HepG2 (cell line): ENCODE data around the gene GNMT. TPM values are rescaled to one million over a fixed set of nuclear protein-coding genes. Genes with fewer than 3 reads are reported as not detected.

Experiments used
- ATAC-seq: fragments of 200-7000 bp; cut with Tn5 transposase; 3 replicates; pipeline ENCODE4 v1.9.1; 2020; ENCODE audit warnings: mild to moderate bottlenecking, moderate library complexity
- BruUV-seq: library from RNA; stranded (reverse); fragments of 400-500 nt; replicated peaks from 2 replicates; lab custom pipeline; 2021; lab: Mats Ljungman, UMichigan
- CTCF ChIA-PET: fragments of 300-600 bp; formaldehyde crosslinking; extraction: SDS; loops from one replicate; lab custom pipeline; 2021; ENCODE audit warnings: low total read pairs, inconsistent platforms, low intra/inter-chr PET ratio; lab: Yijun Ruan, JAX
- POLR2A ChIA-PET: fragments of 350-600 bp; sonication (Branson Sonifier 250); formaldehyde crosslinking; loops from one replicate; lab custom pipeline; 2020; ENCODE audit warnings: antibody characterized with exemption, inconsistent platforms; lab: Yijun Ruan, JAX
- DNase-seq: peaks from one replicate; pipeline ENCODE4 v3.0.0-alpha.2; 2015; ENCODE audit warnings: low spot score
- FAIRE-seq: peaks from 3 replicates; lab custom pipeline; 2011; peaks lifted over from hg19 to GRCh38; lab: Jason Lieb, UNC
- H2AFZ ChIP-seq: one replicate; pipeline ENCODE4 v1.6.1; 2011; ENCODE audit warnings: low read length, inconsistent platforms
- H3K27ac ChIP-seq: fragments of 300-600 bp; 3 replicates; pipeline ENCODE4 v1.8.0; 2011; ENCODE audit warnings: mixed run types, mild to moderate bottlenecking, mixed read lengths, low read length, inconsistent platforms; ENCODE audit not compliant: insufficient read depth; ENCODE audit errors: extremely low read length
- H3K27me3 ChIP-seq, 2 experiments: fragments of 200-600 bp in 1 of 2; 2 replicates in 1 of 2; 3 replicates in 1 of 2; pipeline versions ENCODE4 v1.6.0 to v1.8.0; 2011; ENCODE audit warnings: low read length in 2 of 2, mild to moderate bottlenecking in 2 of 2, moderate library complexity in 2 of 2, inconsistent platforms in 1 of 2; ENCODE audit not compliant: insufficient read depth in 2 of 2, control insufficient read depth in 1 of 2
- H3K36me3 ChIP-seq, 2 experiments: fragments of 200-600 bp in 1 of 2; replicated peaks in 1 of 2; 2 replicates in 1 of 2; 3 replicates in 1 of 2; pipeline versions ENCODE4 v1.5.1 to v1.8.0; 2011; ENCODE audit warnings: low read length in 2 of 2, inconsistent platforms in 1 of 2; ENCODE audit not compliant: insufficient read depth in 2 of 2, control insufficient read depth in 1 of 2
- H3K4me1 ChIP-seq: 2 replicates; pipeline ENCODE4 v1.5.1; 2012; ENCODE audit warnings: low read length, inconsistent platforms; ENCODE audit not compliant: insufficient read depth
- H3K4me2 ChIP-seq: 2 replicates; pipeline ENCODE4 v1.6.0; 2011; ENCODE audit warnings: low read depth, low read length, inconsistent platforms
- H3K4me3 ChIP-seq, 3 experiments: fragments of 200-600 bp in 1 of 3; sonication (generic), shearing (Covaris generic) in 1 of 3; replicated peaks in 1 of 3; 2 replicates each; pipeline ENCODE4 v1.5.1; 2011 to 2016; ENCODE audit warnings: low read length in 3 of 3, inconsistent platforms in 2 of 3, low read depth in 2 of 3, mild to moderate bottlenecking in 2 of 3, control low read depth in 1 of 3, mixed read lengths in 1 of 3; ENCODE audit not compliant: insufficient read depth in 1 of 3
- H3K79me2 ChIP-seq: one replicate; pipeline ENCODE4 v1.6.1; 2011; ENCODE audit warnings: low read length, inconsistent platforms; ENCODE audit not compliant: insufficient read depth
- H3K9ac ChIP-seq: 2 replicates; pipeline ENCODE4 v1.6.0; 2011; ENCODE audit warnings: mild to moderate bottlenecking, low read depth, low read length, inconsistent platforms; ENCODE audit not compliant: insufficient read depth
- H3K9me3 ChIP-seq: 2 replicates; pipeline ENCODE4 v1.5.1; 2012; ENCODE audit warnings: mild to moderate bottlenecking, low read length
- H4K20me1 ChIP-seq: 2 replicates; pipeline ENCODE4 v1.6.0; 2011; ENCODE audit warnings: inconsistent platforms, mild to moderate bottlenecking, low read length, moderate library complexity; ENCODE audit not compliant: insufficient read depth
- ATM ChIP-seq: fragments of 450-650 bp; IDR thresholded peaks from 2 replicates; pipeline ENCODE4 v1.7.1; 2017; ENCODE audit warnings: mild to moderate bottlenecking, borderline replicate concordance
- CEBPG ChIP-seq: IDR thresholded peaks from 2 replicates; pipeline ENCODE4 v1.6.1; 2016
- ELF3 ChIP-seq: IDR thresholded peaks from 2 replicates; pipeline ENCODE4 v1.6.1; 2016; ENCODE audit warnings: missing genetic modification reagents, missing compliant biosample characterization
- HNF1A ChIP-seq, 2 experiments: sonication (generic) in 1 of 2; formaldehyde crosslinking in 1 of 2; IDR thresholded peaks; 2 replicates each; pipeline versions ENCODE4 v1.4.0 to v1.6.1; 2016 to 2020; ENCODE audit warnings: borderline replicate concordance in 1 of 2, low read depth in 1 of 2, mild to moderate bottlenecking in 1 of 2, missing genetic modification reagents in 1 of 2
- HOXA3 ChIP-seq: sonication (generic); formaldehyde crosslinking; IDR thresholded peaks from 2 replicates; pipeline ENCODE4 v1.5.0; 2020; ENCODE audit warnings: missing genetic modification reagents
- SETDB1 ChIP-seq: sonication (generic); formaldehyde crosslinking; IDR thresholded peaks from 2 replicates; pipeline ENCODE4 v1.5.1; 2020; ENCODE audit warnings: missing genetic modification reagents, mild to moderate bottlenecking, borderline replicate concordance
- SIN3A ChIP-seq: IDR thresholded peaks from 2 replicates; pipeline ENCODE4 v1.6.1; 2011; ENCODE audit warnings: low read depth, mild to moderate bottlenecking, control low read depth, low read length, borderline replicate concordance
- ZNF337 ChIP-seq: sonication (generic); formaldehyde crosslinking; IDR thresholded peaks from 2 replicates; pipeline ENCODE4 v1.5.1; 2020; ENCODE audit warnings: missing genetic modification reagents, low read depth, mild to moderate bottlenecking, borderline replicate concordance
- ZNF878 ChIP-seq: sonication (generic); formaldehyde crosslinking; IDR thresholded peaks from 2 replicates; pipeline ENCODE4 v1.8.1; 2023; ENCODE audit warnings: mild to moderate bottlenecking, missing genetic modification reagents, moderate library complexity
- ZSCAN5A ChIP-seq: sonication (generic); formaldehyde crosslinking; IDR thresholded peaks from 2 replicates; pipeline ENCODE4 v1.8.0; 2022; ENCODE audit warnings: mild to moderate bottlenecking, missing genetic modification reagents, borderline replicate concordance
- WGBS: methylation state at CpG from one replicate; pipeline ENCODE4 v1.1.6; 2017; ENCODE audit warnings: low lambda C conversion rate; 5-methylcytosine and 5-hydroxymethylcytosine counted together
- in situ Hi-C: cut with HindIII; loops from 2 replicates; pipeline ENCODE4 v1.10.0; 2017; ENCODE audit warnings: low pct_unique_long_range_greater_than_20kb; ENCODE audit not compliant: extremely low pct_ligation_motif_present
- intact Hi-C: fragments of 100-400 bp; cut with micrococcal nuclease; formaldehyde crosslinking; loops from one replicate; pipeline ENCODE4 v1.10.0; 2022; ENCODE audit not compliant: unreplicated experiment
- polyA plus RNA-seq, 8 experiments: library from polyadenylated mRNA; depleted of rRNA in 3 of 8; stranded (reverse) in 7 of 8; unstranded in 1 of 8; fragments of >200 nt; fragmentation: Illumina TruSeq in 4 of 8; extraction: Trizol in 4 of 8; gene quantifications; 2 replicates each; pipeline versions ENCODE4 v1.2.1 to v1.2.3, GENCODE V29; 2011 to 2016; ENCODE audit warnings: low read depth in 4 of 8, missing spikeins in 1 of 8, mixed read lengths in 1 of 8; ENCODE audit not compliant: insufficient read depth in 1 of 8
- total RNA-seq, 5 experiments: library from RNA; depleted of rRNA; stranded (reverse); fragments of >200 nt; fragmentation: Illumina TruSeq; extraction: Trizol; gene quantifications; 2 replicates each; pipeline ENCODE4 v1.2.3, GENCODE V29; 2016; ENCODE audit warnings: low read depth in 1 of 5

GNMT gene
- total and polyA plus RNA-seq, 2 of the 13 experiments (the other 11 are each of a cell fraction or from before 2014, with no cell fraction given) = 2.8 to 7.0 TPM

GRCh38 chr6:42929821-42930360 is 30.7 kb upstream of the GNMT start (continued):
- 0 out of 2 replicates have a peak, but pooled peaks have one; percentile 10 for TF ChIP-seq SIN3A

- DNase-seq = no peak
Observed at GRCh38 chr6:42932412-42932811, 28.1 kb upstream of the GNMT start.

GRCh38 chr6:42933205-42933604 is 27.3 kb upstream of the GNMT start:
- DNase-seq (no peak), ATAC-seq (no peak), FAIRE-seq (no peak)
- peaks cover 55% of the 10 kb centered on the region for H3K4me1 ChIP-seq
- intact Hi-C loops = no loop called here
- H4K20me1 ChIP-seq = no peaks in the 10 kb centered on the region
- WGBS = 64% methylated on average over 3 of the region's 3 CpGs
- H2AFZ ChIP-seq = no peak overlapping the region
- no peak overlapping the region for H3K4me3 ChIP-seq
- H3K36me3 ChIP-seq = peaks cover 13 to 41% of the 10 kb centered on the region in 2 experiments
- POLR2A ChIA-PET = interaction anchor here (1.2 to 1.3 kb wide), 2 partner anchors 37 to 121 kb away, joined by 3 read pairs; partner anchors contain the start of gene CUL7
- CTCF ChIA-PET = no interaction called here
- H3K9me3 ChIP-seq = no peaks in the 10 kb centered on the region
- no TSS peak for BruUV-seq
- no peak overlapping the region for H3K9ac ChIP-seq
- H3K27me3 ChIP-seq = no peaks in the 10 kb centered on the region; a peak in 1 of 5 replicates
- no peak overlapping the region for H3K27ac ChIP-seq
- in situ Hi-C loops = no loop called here
- peaks cover 40% of the 10 kb centered on the region for H3K79me2 ChIP-seq
- H3K4me2 ChIP-seq = peak overlapping the region; percentile 19
- 0 out of 2 replicates have a peak, but pooled peaks have one; percentile 24 for TF ChIP-seq ELF3 (CRISPR knock-in tag)
- TF ChIP-seq HOXA3 (CRISPR knock-in tag) = no peak
- peak; percentile 60; the same call in 1 of the 2 replicates for TF ChIP-seq CEBPG (CRISPR knock-in tag)
- no peak for TF ChIP-seq ZSCAN5A
- no peak for TF ChIP-seq ATM
- TF ChIP-seq ZNF878 (CRISPR knock-in tag) = no peak
- TF ChIP-seq HNF1A (IDR thresholded peaks at IDR 0.05; ENCODE audit: low read depth) = no peak
- no peak for TF ChIP-seq HNF1A (CRISPR knock-in tag; IDR thresholded peaks at IDR 0.05; ENCODE audit: borderline replicate concordance)

More at GRCh38 chr6:42932412-42932811, 28.1 kb upstream of the GNMT start:
- Histone ChIP-seq H3K27ac (no peak overlapping the region), H3K36me3 (peaks cover 8 to 34% of the 10 kb centered on the region in 2 experiments), H4K20me1 (no peaks in the 10 kb centered on the region), H3K4me3 (no peak overlapping the region), H3K4me2 (peak overlapping the region; percentile 5; the same call in 1 of the 2 replicates), H3K9ac (no peak overlapping the region), H3K9me3 (no peaks in the 10 kb centered on the region), H3K4me1 (peaks cover 48% of the 10 kb centered on the region), H3K79me2 (peaks cover 40% of the 10 kb centered on the region), H2AFZ (no peak overlapping the region), H3K27me3 (no peaks in the 10 kb centered on the region; a peak in 1 of 5 replicates)
- ATAC-seq = no peak
- TF ChIP-seq ZNF337 (CRISPR knock-in tag) = no peak
- 0 out of 2 replicates have a peak, but pooled peaks have one; percentile 42 for TF ChIP-seq SETDB1 (CRISPR knock-in tag)
- no TSS peak for BruUV-seq
- intact Hi-C loops (no loop called here), in situ Hi-C loops (no loop called here)
- ChIA-PET POLR2A (interaction anchor here (1.2 kb wide), 1 partner anchor 121 kb away, joined by 3 read pairs; the partner anchor contains the start of gene CUL7), CTCF (no interaction called here)
- WGBS = 97% methylated on average over 3 of the region's 3 CpGs
- no peak for FAIRE-seq
